ENCODE measurements around the gene SASH1.

GRCh38 chr6:148548065-148548748 is 205.6 kb downstream of the SASH1 start:
- TF ChIP-seq CTCF (IDR thresholded peaks at IDR 0.05) (no peak), POLR2AphosphoS5 (IDR thresholded peaks at IDR 0.05) (no peak), POLR2A (IDR thresholded peaks at IDR 0.05) (no peak), EP300 (IDR thresholded peaks at IDR 0.05) (no peak)

Data from sigmoid colon (tissue), 4 donors.